Measurements from ENCODE around the gene PHEX. TPM values are rescaled to one million over a fixed set of nuclear protein-coding genes. Genes with fewer than 3 reads are reported as not detected.

The PHEX gene
- total RNA-seq, 1 donor from 2014 or later: 7.6 TPM

DNA sequence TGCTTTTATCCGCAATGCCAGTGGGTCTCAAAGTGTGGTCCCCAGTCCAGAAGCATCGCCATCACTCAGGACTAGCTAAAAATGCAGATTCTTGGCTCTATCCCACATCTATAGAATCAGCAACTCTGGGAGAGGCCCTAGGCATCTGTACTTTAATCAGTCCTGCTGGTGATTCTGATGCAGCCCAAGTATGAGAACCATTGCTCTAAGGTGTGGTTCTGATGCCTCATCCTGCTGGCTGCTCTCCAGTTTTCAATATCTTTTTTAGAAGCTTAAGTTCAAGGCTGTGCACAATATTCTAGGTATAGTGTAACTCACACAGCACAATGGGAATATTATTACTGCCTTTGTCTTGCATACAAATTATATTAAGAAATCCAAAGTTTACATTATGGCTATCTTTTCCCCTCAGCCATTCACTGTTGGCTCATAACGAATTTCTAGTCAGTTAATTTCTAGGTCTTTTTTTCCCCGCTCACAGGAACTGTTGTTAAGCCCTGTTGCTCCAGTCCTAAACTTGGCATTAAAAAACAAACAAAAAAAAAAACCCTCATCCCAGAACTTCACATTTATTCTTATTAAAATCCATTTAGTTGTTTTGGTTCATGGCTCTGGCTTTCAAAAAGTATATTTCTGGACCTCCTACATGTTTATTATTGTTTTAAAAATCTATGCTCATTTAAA is 109.1 kb downstream of the PHEX start:
- Mint-ChIP-seq H3K27ac (no peak overlapping the region), H3K27me3 (ENCODE audit: low read depth) (no peaks in the 10 kb centered on the region), H3K9me3 (no peaks in the 10 kb centered on the region), H3K36me3 (ENCODE audit: low read depth) (no peaks in the 10 kb centered on the region), H3K4me1 (ENCODE audit: low read depth) (peaks cover 3% of the 10 kb centered on the region), H3K4me3 (ENCODE audit: low read depth) (no peak overlapping the region)
- DNase-seq (ENCODE audit: low spot score): no peak
- intact Hi-C loops (cut with micrococcal nuclease): no loop called here

DNA sequence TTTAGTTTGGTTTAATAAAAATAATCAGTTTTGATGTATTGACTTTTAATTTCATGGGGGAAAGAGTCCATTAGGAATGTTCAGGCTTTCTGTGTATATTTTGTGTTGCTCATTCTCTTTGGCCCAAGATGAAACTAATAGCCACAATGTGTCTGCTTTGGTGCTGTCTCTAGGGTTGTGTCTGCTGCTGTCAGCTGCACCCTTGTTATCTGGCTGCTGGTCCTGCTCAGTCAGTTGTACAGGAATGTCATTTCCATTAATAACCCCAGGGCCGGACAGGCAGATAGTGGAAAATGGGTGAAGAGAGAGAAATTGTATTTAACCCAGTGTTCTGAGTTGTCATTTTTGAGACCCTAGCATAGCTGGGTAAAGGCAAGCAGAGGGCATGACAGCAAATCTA is 115.1 kb downstream of the PHEX start:
- no peak for DNase-seq (ENCODE audit: low spot score)
- intact Hi-C loops (cut with micrococcal nuclease): no loop called here
- Mint-ChIP-seq H3K9me3 (no peaks in the 10 kb centered on the region), H3K27me3 (ENCODE audit: low read depth) (no peaks in the 10 kb centered on the region), H3K36me3 (ENCODE audit: low read depth) (no peaks in the 10 kb centered on the region), H3K27ac (no peak overlapping the region), H3K4me3 (ENCODE audit: low read depth) (no peak overlapping the region), H3K4me1 (ENCODE audit: low read depth) (no peaks in the 10 kb centered on the region)

- H3K4me1 Mint-ChIP-seq (ENCODE audit: low read depth): no peaks in the 10 kb centered on the region
- H3K9me3 Mint-ChIP-seq: no peaks in the 10 kb centered on the region
- no peak overlapping the region for H3K27ac Mint-ChIP-seq
- H3K27me3 Mint-ChIP-seq (ENCODE audit: low read depth): no peaks in the 10 kb centered on the region
- no peaks in the 10 kb centered on the region for H3K36me3 Mint-ChIP-seq (ENCODE audit: low read depth)
- no peak overlapping the region for H3K4me3 Mint-ChIP-seq (ENCODE audit: low read depth)
- no peak for DNase-seq (ENCODE audit: low spot score)
- intact Hi-C loops (cut with micrococcal nuclease): no loop called here
These were observed 115.8 kb downstream of the PHEX start for GRCh38 chrX:22147942-22148341.

- Mint-ChIP-seq H3K27ac (no peak overlapping the region), H3K4me3 (ENCODE audit: low read depth) (no peak overlapping the region)
These were observed 116.4 kb downstream of the PHEX start for GRCh38 chrX:22148565-22148964.

GRCh38 chrX:22150371-22150770 is 118.2 kb downstream of the PHEX start:
- no peak overlapping the region for H3K4me3 Mint-ChIP-seq (ENCODE audit: low read depth)
- H3K9me3 Mint-ChIP-seq: no peaks in the 10 kb centered on the region
- H3K36me3 Mint-ChIP-seq (ENCODE audit: low read depth): no peaks in the 10 kb centered on the region
- intact Hi-C loops (cut with micrococcal nuclease): no loop called here
- no peaks in the 10 kb centered on the region for H3K27me3 Mint-ChIP-seq (ENCODE audit: low read depth)
- no peak for DNase-seq (ENCODE audit: low spot score)
- no peak overlapping the region for H3K27ac Mint-ChIP-seq
- no peaks in the 10 kb centered on the region for H3K4me1 Mint-ChIP-seq (ENCODE audit: low read depth)

More at GRCh38 chrX:22148565-22148964, 116.4 kb downstream of the PHEX start:
- H3K27me3 Mint-ChIP-seq (ENCODE audit: low read depth): no peaks in the 10 kb centered on the region
- DNase-seq (ENCODE audit: low spot score): no peak
- H3K4me1 Mint-ChIP-seq (ENCODE audit: low read depth): no peaks in the 10 kb centered on the region
- intact Hi-C loops (cut with micrococcal nuclease): no loop called here
- no peaks in the 10 kb centered on the region for H3K9me3 Mint-ChIP-seq
- no peaks in the 10 kb centered on the region for H3K36me3 Mint-ChIP-seq (ENCODE audit: low read depth)

GRCh38 chrX:22155126-22155525 is 123.0 kb downstream of the PHEX start:
- Mint-ChIP-seq H3K36me3 (ENCODE audit: low read depth) (no peaks in the 10 kb centered on the region), H3K9me3 (no peaks in the 10 kb centered on the region), H3K4me3 (ENCODE audit: low read depth) (no peak overlapping the region), H3K27me3 (ENCODE audit: low read depth) (no peaks in the 10 kb centered on the region), H3K27ac (no peak overlapping the region), H3K4me1 (ENCODE audit: low read depth) (no peaks in the 10 kb centered on the region)
- intact Hi-C loops (cut with micrococcal nuclease): no loop called here
- no peak for DNase-seq (ENCODE audit: low spot score)

- no peak for DNase-seq (ENCODE audit: low spot score)
- H3K4me3 Mint-ChIP-seq (ENCODE audit: low read depth): no peak overlapping the region
- intact Hi-C loops (cut with micrococcal nuclease): no loop called here
- no peaks in the 10 kb centered on the region for H3K9me3 Mint-ChIP-seq
- H3K27ac Mint-ChIP-seq: no peak overlapping the region
- H3K36me3 Mint-ChIP-seq (ENCODE audit: low read depth): no peaks in the 10 kb centered on the region
- no peaks in the 10 kb centered on the region for H3K4me1 Mint-ChIP-seq (ENCODE audit: low read depth)
- no peaks in the 10 kb centered on the region for H3K27me3 Mint-ChIP-seq (ENCODE audit: low read depth)
These were observed 126.9 kb downstream of the PHEX start for GRCh38 chrX:22159071-22159470.

- no peaks in the 10 kb centered on the region for H3K36me3 Mint-ChIP-seq (ENCODE audit: low read depth)
- no peaks in the 10 kb centered on the region for H3K27me3 Mint-ChIP-seq (ENCODE audit: low read depth)
- H3K4me1 Mint-ChIP-seq (ENCODE audit: low read depth): no peaks in the 10 kb centered on the region
- intact Hi-C loops (cut with micrococcal nuclease): no loop called here
- no peak overlapping the region for H3K4me3 Mint-ChIP-seq (ENCODE audit: low read depth)
- DNase-seq (ENCODE audit: low spot score): no peak
- no peaks in the 10 kb centered on the region for H3K9me3 Mint-ChIP-seq
- H3K27ac Mint-ChIP-seq: no peak overlapping the region
These were observed 131.2 kb downstream of the PHEX start for GRCh38 chrX:22163326-22163725.

- DNase-seq (ENCODE audit: low spot score): no peak
- Mint-ChIP-seq H3K4me1 (ENCODE audit: low read depth) (no peaks in the 10 kb centered on the region), H3K27ac (no peak overlapping the region), H3K9me3 (no peaks in the 10 kb centered on the region), H3K4me3 (ENCODE audit: low read depth) (no peak overlapping the region), H3K36me3 (ENCODE audit: low read depth) (no peaks in the 10 kb centered on the region), H3K27me3 (ENCODE audit: low read depth) (no peaks in the 10 kb centered on the region)
- intact Hi-C loops (cut with micrococcal nuclease): no loop called here
These were observed 132.8 kb downstream of the PHEX start for GRCh38 chrX:22164770-22165388.

GRCh38 chrX:22165732-22166457 is 133.8 kb downstream of the PHEX start:
- no peak overlapping the region for H3K4me3 Mint-ChIP-seq (ENCODE audit: low read depth)
- no peaks in the 10 kb centered on the region for H3K9me3 Mint-ChIP-seq
- H3K27ac Mint-ChIP-seq: no peak overlapping the region
- no peak for DNase-seq (ENCODE audit: low spot score)
- intact Hi-C loops (cut with micrococcal nuclease): no loop called here
- no peaks in the 10 kb centered on the region for H3K27me3 Mint-ChIP-seq (ENCODE audit: low read depth)
- H3K4me1 Mint-ChIP-seq (ENCODE audit: low read depth): no peaks in the 10 kb centered on the region
- no peaks in the 10 kb centered on the region for H3K36me3 Mint-ChIP-seq (ENCODE audit: low read depth)

DNA sequence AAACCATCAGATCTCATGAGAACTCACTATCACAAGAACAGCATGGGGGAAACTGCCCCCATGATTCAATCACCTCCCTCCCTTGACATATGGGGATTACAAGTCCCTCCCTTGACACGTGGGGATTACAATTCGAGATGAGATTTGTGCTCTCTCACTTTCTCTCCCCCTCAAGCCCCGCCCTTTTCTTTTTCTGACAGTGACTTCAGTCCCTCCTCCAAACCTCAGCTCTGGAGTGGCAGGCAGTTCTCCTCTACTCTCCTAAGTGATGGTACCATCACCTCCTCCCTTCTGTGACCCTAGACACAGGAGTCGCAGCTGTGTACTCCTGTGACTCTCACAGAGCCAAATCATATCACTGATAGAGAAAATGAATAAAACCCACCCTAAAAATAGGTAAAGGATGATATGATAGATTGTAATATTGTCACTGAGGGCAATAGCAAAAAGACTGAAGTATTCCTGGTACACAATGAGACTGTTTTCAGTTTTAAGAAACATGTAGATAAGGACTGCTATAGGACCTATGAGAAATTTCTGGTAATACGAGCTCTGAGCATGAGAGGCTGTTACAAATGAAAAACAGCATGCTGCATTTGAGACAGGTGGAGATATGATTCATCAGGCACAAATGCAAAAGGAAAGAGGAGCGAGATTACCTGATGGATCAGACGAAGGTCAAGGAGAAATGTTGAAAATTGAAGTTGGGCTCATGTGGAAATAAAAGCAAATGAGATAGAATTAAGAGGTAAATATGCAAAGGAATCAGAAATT is 139.3 kb downstream of the PHEX start:
- intact Hi-C loops (cut with micrococcal nuclease): no loop called here
- Mint-ChIP-seq H3K27ac (no peak overlapping the region), H3K27me3 (ENCODE audit: low read depth) (peaks cover under 1% of the 10 kb centered on the region), H3K9me3 (no peaks in the 10 kb centered on the region), H3K4me1 (ENCODE audit: low read depth) (no peaks in the 10 kb centered on the region), H3K36me3 (ENCODE audit: low read depth) (no peaks in the 10 kb centered on the region), H3K4me3 (ENCODE audit: low read depth) (no peak overlapping the region)
- DNase-seq (ENCODE audit: low spot score): no peak

- no peak overlapping the region for H3K27ac Mint-ChIP-seq
- intact Hi-C loops (cut with micrococcal nuclease): no loop called here
These were observed 141.8 kb downstream of the PHEX start for GRCh38 chrX:22173966-22174365.

More at GRCh38 chrX:22173966-22174365, 141.8 kb downstream of the PHEX start:
- H3K4me3 Mint-ChIP-seq (ENCODE audit: low read depth): no peak overlapping the region
- no peaks in the 10 kb centered on the region for H3K9me3 Mint-ChIP-seq
- no peaks in the 10 kb centered on the region for H3K4me1 Mint-ChIP-seq (ENCODE audit: low read depth)
- no peak for DNase-seq (ENCODE audit: low spot score)
- peaks cover 1% of the 10 kb centered on the region for H3K27me3 Mint-ChIP-seq (ENCODE audit: low read depth)
- H3K36me3 Mint-ChIP-seq (ENCODE audit: low read depth): no peaks in the 10 kb centered on the region

Data from activated T-helper 2 cell treated with anti-CD3 and anti-CD28 coated beads, Interferon-gamma antibody, Interleukin-2, Interleukin-4, amounts not matched to agents 10 μg/mL and 5 μg/mL and 100 μg/mL, durations not matched to agents 14 hours and 24 hours and 36 hours (primary cell).